Mesothelial cell of epicardium (in vitro differentiated cells): ENCODE results near the gene AMFR. TPM values are rescaled to one million over a fixed set of nuclear protein-coding genes. Genes with fewer than 3 reads are reported as not detected.
A peak's percentile ranks its signal among the peaks of the same experiment; 100 is the strongest.

Experiments
- DNase-seq, 2 experiments: peaks; one replicate each; pipeline ENCODE4 v3.0.0; 2021; ENCODE audit warnings: low spot score in 2 of 2; ENCODE audit not compliant: unreplicated experiment in 2 of 2
- H3K27ac Mint-ChIP-seq: 2 replicates; pipeline ENCODE4 v1.8.0; 2021; ENCODE audit warnings: mixed read lengths
- H3K27me3 Mint-ChIP-seq: 2 replicates; pipeline ENCODE4 v1.8.0; 2021; ENCODE audit warnings: low read depth, mixed read lengths
- H3K36me3 Mint-ChIP-seq: 2 replicates; pipeline ENCODE4 v1.8.0; 2021; ENCODE audit warnings: mixed read lengths
- H3K4me1 Mint-ChIP-seq: 2 replicates; pipeline ENCODE4 v1.8.0; 2021; ENCODE audit warnings: mixed read lengths
- H3K4me3 Mint-ChIP-seq: 2 replicates; pipeline ENCODE4 v1.8.0; 2021; ENCODE audit warnings: mild to moderate bottlenecking, moderate library complexity, mixed read lengths
- H3K9me3 Mint-ChIP-seq: 2 replicates; pipeline ENCODE4 v1.8.0; 2021; ENCODE audit warnings: mixed read lengths
- CTCF ChIP-seq: fragments of 200-600 bp; sonication (generic); IDR thresholded peaks from one replicate; pipeline ENCODE4 v1.5.0; 2021; ENCODE audit warnings: antibody characterized with exemption; ENCODE audit not compliant: unreplicated experiment
- total RNA-seq: library from RNA; stranded (reverse); gene quantifications from 3 replicates; pipeline ENCODE4 v1.2.1, GENCODE V29; 2021

AMFR gene
- total RNA-seq, 1 donor from 2014 or later = 60.0 TPM

- TF ChIP-seq CTCF = no peak
- DNase-seq = no peak
- Mint-ChIP-seq H3K4me3 (no peak overlapping the region), H3K27me3 (no peaks in the 10 kb centered on the region), H3K27ac (no peak overlapping the region), H3K9me3 (no peaks in the 10 kb centered on the region), H3K4me1 (no peaks in the 10 kb centered on the region), H3K36me3 (peaks cover 53% of the 10 kb centered on the region)
Measured at GRCh38 chr16:56463153-56463552, 37.8 kb upstream of the AMFR start.

DNA sequence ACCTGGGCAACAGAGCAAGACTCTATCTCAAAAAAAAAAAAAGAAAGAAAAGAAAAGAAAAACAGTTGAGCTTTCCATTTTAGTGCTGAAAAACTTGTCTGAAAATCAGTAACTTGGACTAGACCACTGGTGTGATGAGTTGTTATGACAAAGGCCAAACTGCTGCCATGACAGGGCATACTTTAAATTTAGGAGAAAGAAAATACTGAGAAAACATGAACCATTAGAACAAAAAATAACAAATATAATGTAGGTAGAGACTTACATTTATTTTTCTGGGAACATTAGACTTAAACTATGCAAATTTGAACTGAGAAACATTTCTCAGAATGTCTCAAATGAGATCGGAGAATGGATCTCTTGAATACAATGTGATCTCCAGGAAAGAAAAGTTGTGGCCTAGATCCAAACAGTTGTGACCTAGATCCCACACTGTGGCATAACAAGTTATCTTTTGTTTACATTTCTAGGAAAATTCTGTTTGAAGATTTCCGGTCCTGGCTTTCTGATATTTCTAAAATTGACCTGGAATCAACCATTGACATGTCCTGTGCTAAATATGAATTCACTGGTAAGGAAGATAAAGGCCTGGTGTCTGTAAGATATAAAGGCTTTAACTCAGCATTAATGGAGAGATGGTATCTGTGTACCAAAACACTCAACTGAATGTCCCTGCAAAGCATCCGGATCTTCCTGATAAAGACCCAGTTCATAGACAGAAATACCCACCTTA is 36.9 kb upstream of the AMFR start:
- TF ChIP-seq CTCF = no peak
- no peak overlapping the region for H3K27ac Mint-ChIP-seq
- no peaks in the 10 kb centered on the region for H3K9me3 Mint-ChIP-seq
- peaks cover 53% of the 10 kb centered on the region for H3K36me3 Mint-ChIP-seq
- DNase-seq = no peak
- no peaks in the 10 kb centered on the region for H3K27me3 Mint-ChIP-seq
- H3K4me3 Mint-ChIP-seq = no peak overlapping the region
- H3K4me1 Mint-ChIP-seq = no peaks in the 10 kb centered on the region

DNA sequence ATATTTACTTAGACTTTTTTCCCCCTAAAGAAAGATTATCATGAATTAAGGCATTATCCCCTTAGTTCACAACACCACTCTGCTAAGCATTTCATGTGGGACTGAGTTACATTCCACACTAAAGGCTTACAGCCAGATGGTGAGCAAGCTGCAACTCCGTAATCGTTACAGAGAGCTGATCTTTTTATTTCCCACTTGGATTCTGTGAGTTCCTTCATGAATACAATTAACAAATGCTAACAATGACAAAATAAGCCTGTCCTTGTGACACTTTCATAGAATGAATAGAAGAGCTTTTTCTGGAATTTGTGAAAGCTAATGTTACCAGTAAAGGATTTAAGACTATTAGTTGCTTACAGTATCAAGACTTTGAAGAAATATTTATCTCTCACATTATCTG is 34.8 kb upstream of the AMFR start:
- Mint-ChIP-seq H3K4me1 (no peaks in the 10 kb centered on the region), H3K9me3 (no peaks in the 10 kb centered on the region)
- no peak for DNase-seq

DNA sequence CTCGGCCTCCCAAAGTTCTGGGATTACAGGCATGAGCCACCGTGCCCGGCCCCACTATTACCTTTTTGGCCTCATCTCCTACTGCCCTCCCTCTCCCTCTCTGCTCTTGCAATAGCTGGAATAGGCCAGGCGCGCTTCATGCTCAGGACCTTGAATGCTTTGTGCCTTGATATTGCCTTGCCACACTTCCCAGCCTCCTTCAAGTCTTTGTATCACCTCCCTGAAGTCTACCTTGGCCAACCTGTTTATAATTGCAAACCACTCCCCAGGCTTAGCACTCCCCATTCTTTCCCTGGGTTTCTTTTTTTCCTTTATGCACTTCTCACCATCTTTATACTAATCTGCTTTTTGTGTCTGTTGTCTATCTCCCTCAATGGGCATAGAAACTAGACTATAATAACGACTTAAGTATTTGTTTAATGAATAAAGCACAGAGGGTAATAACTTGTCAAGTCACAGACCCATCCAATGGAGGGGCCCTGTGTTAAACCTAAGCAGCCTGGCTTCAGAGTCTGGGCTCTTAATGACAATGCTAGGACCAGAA is 32.7 kb upstream of the AMFR start:
- Mint-ChIP-seq H3K4me3 (no peak overlapping the region), H3K27me3 (no peaks in the 10 kb centered on the region), H3K9me3 (no peaks in the 10 kb centered on the region), H3K36me3 (peaks cover 55% of the 10 kb centered on the region), H3K27ac (no peak overlapping the region), H3K4me1 (no peaks in the 10 kb centered on the region)
- no peak for TF ChIP-seq CTCF
- no peak for DNase-seq

More for the DNA sequence above, 34.8 kb upstream of the AMFR start:
- Mint-ChIP-seq H3K36me3 (peaks cover 56% of the 10 kb centered on the region), H3K27ac (no peak overlapping the region), H3K4me3 (no peak overlapping the region), H3K27me3 (no peaks in the 10 kb centered on the region)
- no peak for TF ChIP-seq CTCF

GRCh38 chr16:56451753-56452689 is 26.7 kb upstream of the AMFR start:
- no peaks in the 10 kb centered on the region for H3K27me3 Mint-ChIP-seq
- H3K27ac Mint-ChIP-seq = peak overlapping the region; percentile 98
- H3K9me3 Mint-ChIP-seq = no peaks in the 10 kb centered on the region
- peak in 1 of 2 experiments; percentile 37 for DNase-seq
- peaks cover 21% of the 10 kb centered on the region for H3K36me3 Mint-ChIP-seq
- H3K4me1 Mint-ChIP-seq = peaks cover 34% of the 10 kb centered on the region
- TF ChIP-seq CTCF = no peak
- H3K4me3 Mint-ChIP-seq = peak overlapping the region; percentile 94
